Muscle layer of duodenum (tissue), 2 donors: ENCODE results near the gene A4GALT.
A peak's percentile ranks its signal among the peaks of the same experiment; 100 is the strongest.
"Not testable (repeated sequence)": the region's sequence is repeated elsewhere in the genome, so short reads cannot be mapped to it uniquely, and the experiment has no call there.

Experiments
- H3K27ac ChIP-seq: one replicate; pipeline ENCODE4 v1.7.0; 2013; ENCODE audit warnings: mild to moderate bottlenecking, low read length
- H3K27me3 ChIP-seq: one replicate; pipeline ENCODE4 v1.7.0; 2013; ENCODE audit warnings: low read depth, mild to moderate bottlenecking, control low read depth, low read length
- H3K36me3 ChIP-seq, 2 donors: one replicate each; pipeline ENCODE4 v1.7.0; 2013; ENCODE audit warnings: low read length in 2 of 2, control low read depth in 1 of 2, mild to moderate bottlenecking in 1 of 2; ENCODE audit not compliant: insufficient read depth in 2 of 2, control insufficient read depth in 1 of 2
- H3K4me1 ChIP-seq, 2 donors: one replicate each; pipeline ENCODE4 v1.7.0; 2013; ENCODE audit warnings: low read length in 2 of 2, mild to moderate bottlenecking in 2 of 2, control low read depth in 1 of 2, moderate library complexity in 1 of 2; ENCODE audit not compliant: insufficient read depth in 2 of 2, control insufficient read depth in 1 of 2
- H3K4me3 ChIP-seq, 2 donors: one replicate each; pipeline ENCODE4 v1.7.0; 2013; ENCODE audit warnings: low read length in 2 of 2, low read depth in 1 of 2, mild to moderate bottlenecking in 1 of 2
- H3K9me3 ChIP-seq, 2 donors: one replicate each; pipeline ENCODE4 v1.7.0; 2013; ENCODE audit warnings: low read length in 2 of 2, control low read depth in 1 of 2, mild to moderate bottlenecking in 1 of 2; ENCODE audit not compliant: control insufficient read depth in 1 of 2
- donor health status: healthy.

The A4GALT gene

DNA sequence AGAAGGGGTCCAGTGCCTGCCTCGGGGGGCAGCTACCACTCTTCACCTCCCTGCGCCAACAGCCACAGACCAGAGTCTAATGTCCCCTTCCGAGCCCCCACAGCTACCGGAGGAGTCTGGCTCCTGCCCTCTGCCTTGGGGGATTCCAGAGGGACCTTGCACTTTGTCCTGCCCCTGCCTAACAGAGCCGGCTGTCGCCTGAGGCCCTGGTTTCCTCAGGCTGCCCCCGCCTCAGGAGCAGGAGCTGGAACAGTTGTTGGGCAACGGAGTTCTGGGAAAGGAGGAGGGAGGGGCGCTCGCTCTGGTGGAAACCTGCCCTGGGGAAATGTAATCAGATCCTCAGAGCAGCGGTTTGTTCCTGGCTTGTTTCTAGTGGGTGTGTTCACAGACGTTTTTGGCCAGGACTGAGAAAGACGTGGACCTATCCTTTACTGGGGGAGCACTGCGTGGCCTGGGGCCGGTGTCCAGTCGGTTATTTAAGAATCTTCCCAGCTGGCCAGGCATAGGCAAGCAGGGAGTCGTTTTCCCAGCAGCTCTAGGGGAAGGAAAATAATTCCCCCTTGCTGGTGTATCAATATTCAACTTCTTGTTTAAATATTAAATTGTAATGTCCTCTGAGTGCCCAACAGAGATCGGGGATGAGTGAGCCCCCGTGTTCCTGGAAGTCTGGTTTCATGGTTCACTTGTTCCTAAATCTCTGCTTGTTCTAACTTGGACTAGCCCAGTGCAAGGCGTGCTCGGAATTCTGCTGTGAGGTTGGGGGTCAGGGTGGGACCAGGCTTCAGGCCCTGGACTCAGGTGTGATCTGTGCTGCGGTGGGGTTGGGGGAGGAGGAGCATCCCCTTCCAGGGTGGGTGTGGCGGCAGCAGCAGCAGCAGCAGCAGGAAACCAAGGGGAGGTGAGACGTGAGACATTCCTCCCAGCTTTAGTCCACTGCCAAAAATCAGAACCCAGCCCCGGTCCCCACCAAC is 32.1 kb downstream of the A4GALT start:
- H3K4me3 ChIP-seq = peak overlapping the region in 1 of 2 donors; percentile 25
- H3K27ac ChIP-seq = peak overlapping the region; percentile 84
- no peaks in the 10 kb centered on the region for H3K9me3 ChIP-seq
- H3K4me1 ChIP-seq = peaks cover 28 to 49% of the 10 kb centered on the region in 2 donors
- peaks cover 0 to 8% of the 10 kb centered on the region in 2 donors for H3K36me3 ChIP-seq
- H3K27me3 ChIP-seq = no peaks in the 10 kb centered on the region

DNA sequence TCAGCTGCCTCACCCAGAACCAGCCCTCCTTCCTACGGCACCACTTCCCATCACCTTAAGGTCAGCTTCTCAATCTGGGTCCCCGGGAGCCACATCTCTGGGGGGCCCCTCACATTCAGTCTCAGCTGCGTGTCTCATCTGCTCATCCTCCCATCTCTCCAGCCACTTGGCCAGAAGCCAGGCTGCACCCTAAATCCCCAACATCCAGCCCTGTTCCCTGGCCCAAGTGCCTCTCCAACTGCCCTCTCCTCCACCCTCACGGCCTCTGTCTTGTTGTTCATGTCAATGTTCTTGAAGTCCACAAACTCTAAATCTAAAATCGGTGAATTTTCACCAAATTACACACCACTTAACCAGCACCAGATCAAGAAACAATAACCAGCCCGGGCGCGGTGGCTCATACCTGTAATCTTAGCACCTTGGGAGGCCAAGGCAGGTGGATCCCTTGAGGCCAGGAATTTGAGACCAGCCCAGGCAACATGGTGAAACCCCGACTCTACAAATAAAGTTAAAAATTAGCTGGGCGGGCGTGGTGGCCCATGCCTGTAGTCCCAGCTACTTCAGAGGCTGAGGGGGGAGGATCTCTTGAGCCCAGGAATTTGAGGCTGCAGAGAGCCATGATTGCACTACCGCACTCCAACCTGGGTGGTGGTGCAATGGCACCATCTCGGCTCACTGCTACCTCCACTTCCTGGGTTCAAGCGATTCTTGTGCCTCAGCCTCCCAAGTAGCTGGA is 33.7 kb downstream of the A4GALT start:
- peaks cover 31 to 58% of the 10 kb centered on the region in 2 donors for H3K4me1 ChIP-seq
- H3K27ac ChIP-seq = peak overlapping the region; percentile 69
- no peaks in the 10 kb centered on the region for H3K9me3 ChIP-seq
- no peaks in the 10 kb centered on the region for H3K27me3 ChIP-seq
- no peaks in the 10 kb centered on the region for H3K36me3 ChIP-seq
- no peak overlapping the region for H3K4me3 ChIP-seq

DNA sequence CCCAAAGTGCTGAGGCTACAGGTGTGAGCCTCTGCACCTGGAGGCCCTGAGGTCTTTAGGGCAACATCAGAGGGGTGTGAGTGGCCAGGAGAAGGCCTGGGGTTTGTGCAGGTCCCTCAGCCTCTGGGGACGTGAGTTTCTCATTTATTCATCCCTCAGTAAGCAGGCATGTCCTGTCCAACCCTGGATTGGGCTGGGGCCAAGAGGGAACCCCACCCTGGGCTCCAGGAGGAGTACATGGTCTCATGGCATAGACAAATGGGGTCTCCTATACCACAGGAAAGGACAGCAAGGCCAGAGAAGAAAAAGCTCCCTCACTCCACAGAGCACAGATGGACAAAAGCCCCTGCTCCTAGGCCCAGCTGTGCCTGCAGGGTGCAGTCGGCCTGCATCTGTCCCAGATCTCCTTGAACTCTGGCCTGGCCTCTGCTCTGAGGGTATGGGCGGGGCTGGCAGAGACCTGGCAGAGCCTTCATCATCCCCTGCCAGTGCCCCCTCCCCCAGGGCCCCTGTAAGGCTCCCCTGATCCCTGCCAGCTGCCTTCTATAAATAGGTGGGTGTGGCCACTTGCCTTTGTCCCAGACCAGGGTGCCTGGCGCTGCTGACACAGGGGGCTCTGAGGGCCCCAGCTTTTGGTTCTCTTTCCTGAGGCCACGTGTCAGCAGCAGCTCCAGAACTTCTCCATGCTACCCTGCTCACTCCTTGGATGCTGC is 34.6 kb downstream of the A4GALT start:
- Histone ChIP-seq H3K4me1 (peaks cover 31 to 58% of the 10 kb centered on the region in 2 donors), H3K36me3 (no peaks in the 10 kb centered on the region), H3K27ac (peak overlapping the region; percentile 69), H3K4me3 (no peak overlapping the region), H3K9me3 (no peaks in the 10 kb centered on the region), H3K27me3 (no peaks in the 10 kb centered on the region)

DNA sequence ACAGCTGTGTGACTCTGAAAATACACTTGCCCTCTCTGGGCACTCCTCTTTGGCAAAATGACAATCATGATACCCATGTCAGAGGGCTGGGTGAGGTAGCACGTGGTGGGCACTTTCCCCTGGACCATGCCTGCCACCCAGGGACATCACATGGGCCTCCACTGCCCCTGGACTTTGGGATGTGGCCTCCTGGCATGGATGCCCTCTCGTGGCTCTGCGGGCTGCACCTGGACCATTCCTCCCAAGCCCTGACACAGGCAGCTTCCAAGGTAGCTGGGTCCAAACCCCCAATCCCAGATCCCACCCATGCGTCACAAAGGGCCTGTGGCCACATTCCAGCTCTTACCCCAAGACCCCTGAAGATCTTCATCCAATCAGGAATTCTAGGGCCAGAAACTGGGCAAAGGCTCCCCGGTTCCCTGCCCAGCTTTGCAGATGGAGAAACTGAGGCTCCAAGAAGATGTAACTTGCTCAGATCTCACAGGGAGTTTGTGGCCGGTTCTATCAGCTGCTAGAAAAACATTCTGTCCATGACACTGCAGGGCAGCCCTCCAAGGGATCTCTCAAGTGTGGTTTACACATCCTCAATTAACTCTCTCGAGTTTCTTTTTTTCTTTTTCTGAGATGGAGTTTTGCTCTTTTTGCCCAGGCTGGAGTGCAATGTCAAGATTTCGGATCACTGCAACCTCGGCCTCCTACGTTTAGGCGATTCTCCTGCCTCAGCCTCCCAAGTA is 36.0 kb downstream of the A4GALT start:
- Histone ChIP-seq H3K27me3 (no peaks in the 10 kb centered on the region), H3K27ac (no peak overlapping the region), H3K9me3 (no peaks in the 10 kb centered on the region), H3K4me1 (peaks cover 29 to 62% of the 10 kb centered on the region in 2 donors), H3K4me3 (no peak overlapping the region), H3K36me3 (no peaks in the 10 kb centered on the region)

DNA sequence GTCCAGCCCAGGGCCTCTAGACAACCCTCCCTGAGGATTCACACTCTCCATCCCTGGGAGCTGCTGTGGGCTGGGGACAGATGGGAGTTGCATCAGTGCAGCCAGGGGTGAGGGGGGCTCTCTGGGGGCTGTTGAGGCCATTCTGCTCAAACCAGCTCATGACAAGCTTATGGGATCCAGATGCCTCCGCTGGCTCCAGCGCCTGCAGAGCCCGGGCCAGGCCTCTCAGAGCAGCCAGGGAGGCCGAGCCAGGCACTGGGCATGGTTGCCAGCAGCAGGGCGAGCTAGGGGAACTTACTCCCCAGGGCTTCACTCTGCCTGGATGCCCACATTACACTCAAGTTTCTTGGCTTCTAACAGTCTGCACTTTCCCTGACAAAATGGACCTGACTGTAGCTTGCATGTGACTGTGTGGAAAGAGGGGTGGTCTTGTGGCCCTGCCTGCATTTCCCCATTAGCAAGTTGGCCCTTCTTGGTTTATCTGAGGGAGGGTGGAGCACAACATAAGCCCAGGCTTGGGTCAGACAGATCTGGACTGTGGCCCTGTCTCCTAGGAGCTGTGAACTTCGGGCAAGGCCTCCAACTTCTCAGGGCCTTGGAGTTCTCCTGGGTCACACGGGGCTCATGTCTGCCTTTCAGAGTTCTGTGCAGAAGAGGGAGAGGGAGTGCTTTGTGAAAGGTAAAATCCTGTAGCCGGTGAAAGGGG is 36.9 kb downstream of the A4GALT start:
- Histone ChIP-seq H3K36me3 (no peaks in the 10 kb centered on the region), H3K4me3 (no peak overlapping the region), H3K4me1 (peaks cover 26 to 59% of the 10 kb centered on the region in 2 donors), H3K27me3 (no peaks in the 10 kb centered on the region), H3K27ac (peak overlapping the region; percentile 32), H3K9me3 (no peaks in the 10 kb centered on the region)

DNA sequence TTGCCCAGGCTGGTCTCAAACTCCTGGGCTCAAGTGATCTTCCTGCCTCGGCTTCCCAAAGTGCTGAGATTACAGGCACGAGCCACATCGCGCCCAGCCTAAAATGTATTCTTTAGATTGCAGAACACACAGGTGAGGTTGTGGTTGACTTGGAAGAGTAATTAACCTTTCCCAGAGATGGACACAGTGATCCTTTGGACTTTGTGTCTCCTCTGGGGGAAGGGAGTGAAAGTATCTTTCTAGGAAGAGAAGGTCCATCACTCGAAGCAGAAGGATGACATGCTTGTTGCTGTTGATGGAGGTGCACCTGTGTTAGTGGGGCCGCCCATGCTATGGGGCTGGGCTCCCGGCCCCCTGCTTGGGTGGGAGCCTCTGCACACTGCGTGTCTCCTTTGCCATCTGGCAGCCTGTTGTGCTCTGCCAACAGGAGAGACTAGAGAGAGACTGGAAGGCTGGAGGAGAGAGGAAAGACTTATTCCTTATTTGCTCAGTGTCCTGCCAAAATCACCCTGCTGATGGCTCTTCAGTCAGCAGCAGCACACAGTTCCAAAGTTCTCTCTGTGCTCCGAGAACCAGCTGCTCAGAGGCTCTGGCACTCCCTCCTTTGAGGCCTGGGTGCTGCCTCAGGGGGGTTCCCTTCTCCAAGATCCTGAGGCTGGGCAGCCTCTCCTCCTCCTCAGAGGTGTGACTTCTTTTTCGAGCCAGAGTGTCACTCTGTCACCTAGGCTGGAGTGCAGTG is 38.4 kb downstream of the A4GALT start:
- Histone ChIP-seq H3K27me3 (no peaks in the 10 kb centered on the region), H3K4me3 (no peak overlapping the region), H3K36me3 (no peaks in the 10 kb centered on the region), H3K4me1 (peaks cover 24 to 48% of the 10 kb centered on the region in 2 donors), H3K9me3 (no peaks in the 10 kb centered on the region), H3K27ac (no peak overlapping the region)

DNA sequence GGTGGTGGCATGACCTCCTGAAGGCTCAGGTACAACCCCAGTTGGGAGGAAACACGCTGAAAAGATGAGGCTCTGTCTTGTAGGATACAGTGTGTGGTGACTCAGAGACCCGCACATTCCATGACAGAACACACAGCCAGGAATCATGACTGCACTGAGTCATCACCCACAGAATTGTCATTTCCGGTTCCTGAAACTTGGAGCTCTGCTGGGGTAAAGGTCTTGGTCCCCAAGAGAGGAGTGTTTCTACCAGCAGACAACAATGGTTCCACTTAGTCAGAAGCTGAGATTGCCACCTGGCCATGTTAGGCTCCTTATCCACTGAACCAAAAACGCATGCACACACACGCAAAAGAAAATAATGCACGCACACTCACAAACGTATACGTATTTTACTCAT is 40.0 kb downstream of the A4GALT start:
- Histone ChIP-seq H3K36me3 (no peaks in the 10 kb centered on the region), H3K27ac (no peak overlapping the region), H3K4me3 (no peak overlapping the region), H3K4me1 (peaks cover 14 to 37% of the 10 kb centered on the region in 2 donors), H3K27me3 (no peaks in the 10 kb centered on the region), H3K9me3 (no peaks in the 10 kb centered on the region)

DNA sequence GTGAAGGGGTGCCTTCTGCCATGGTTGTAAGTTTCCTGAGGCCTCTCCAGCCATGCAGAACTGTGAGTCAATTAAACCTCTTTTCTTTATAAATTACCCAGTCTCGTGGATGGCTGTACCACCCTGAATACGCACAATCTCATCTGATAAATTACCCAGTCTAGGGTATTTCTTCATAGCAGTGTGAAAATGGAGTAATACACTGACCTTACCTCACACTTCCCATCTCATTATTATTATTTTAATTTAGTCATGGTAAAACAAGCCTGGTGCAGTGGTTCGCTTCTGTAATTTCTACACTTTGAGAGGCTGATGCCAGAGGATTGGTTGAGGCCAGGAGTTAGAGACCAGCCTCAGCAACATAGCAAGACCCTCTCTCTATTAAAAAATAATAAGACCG is 41.0 kb downstream of the A4GALT start:
- H3K9me3 ChIP-seq = no peaks in the 10 kb centered on the region
- H3K27ac ChIP-seq = no peak overlapping the region
- no peaks in the 10 kb centered on the region for H3K27me3 ChIP-seq
- no peaks in the 10 kb centered on the region for H3K36me3 ChIP-seq
- no peak overlapping the region for H3K4me3 ChIP-seq
- peaks cover 13 to 29% of the 10 kb centered on the region in 2 donors for H3K4me1 ChIP-seq

DNA sequence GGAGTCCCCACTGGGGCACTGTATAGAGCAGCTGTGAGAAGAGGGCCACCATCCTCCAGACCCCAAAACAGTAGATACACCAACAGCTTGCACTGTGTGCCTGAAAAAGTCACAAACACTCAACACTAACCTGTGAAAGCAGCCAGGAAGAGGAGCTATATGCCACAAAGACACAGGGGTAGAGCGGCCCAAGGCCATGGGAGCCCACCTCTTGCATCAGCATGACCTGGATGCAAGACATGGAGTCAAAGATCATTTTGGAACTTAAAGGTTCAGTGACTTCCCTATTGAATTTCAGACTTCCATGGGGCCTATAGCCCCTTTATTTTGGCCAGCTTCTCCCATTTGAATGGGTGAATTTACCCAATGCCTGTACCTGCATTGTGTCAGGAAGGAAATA is 41.8 kb downstream of the A4GALT start:
- Histone ChIP-seq H3K27ac (no peak overlapping the region), H3K4me1 (peaks cover 7 to 23% of the 10 kb centered on the region in 2 donors), H3K9me3 (no peaks in the 10 kb centered on the region), H3K4me3 (no peak overlapping the region), H3K27me3 (no peaks in the 10 kb centered on the region), H3K36me3 (no peaks in the 10 kb centered on the region)

DNA sequence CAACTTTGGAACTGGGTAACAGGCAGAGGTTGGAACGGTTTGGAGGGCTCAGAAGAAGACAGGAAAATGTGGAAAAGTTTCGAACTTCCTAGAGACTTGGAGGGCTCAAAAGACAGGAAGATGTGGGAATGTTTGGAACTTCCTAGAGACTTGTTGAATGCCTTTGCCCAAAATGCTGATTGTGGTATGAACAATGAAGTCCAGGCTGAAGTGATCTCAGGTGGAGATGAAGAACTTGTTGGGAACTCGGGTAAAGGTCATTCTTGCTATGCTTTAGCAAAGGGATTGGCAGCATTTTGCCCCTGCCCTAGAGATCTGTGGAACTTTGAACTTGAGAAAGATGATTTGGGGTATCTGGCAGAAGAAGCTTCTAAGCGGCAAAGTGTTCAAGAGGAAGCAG is 42.7 kb downstream of the A4GALT start:
- not testable (repeated sequence) for H3K9me3 ChIP-seq, H3K36me3 ChIP-seq, H3K27ac ChIP-seq, H3K4me3 ChIP-seq, H3K27me3 ChIP-seq
- H3K4me1 ChIP-seq = peaks cover 5 to 17% of the 10 kb centered on the region in 2 donors
